Activated naive CD4-positive, alpha-beta T cell treated with anti-CD3 and anti-CD28 coated beads for 36 hours (primary cell): ENCODE results near the gene HIF3A. TPM values are rescaled to one million over a fixed set of nuclear protein-coding genes. Genes with fewer than 3 reads are reported as not detected.
"Not testable (repeated sequence)": the region's sequence is repeated elsewhere in the genome, so short reads cannot be mapped to it uniquely, and the experiment has no call there.

Experiments used
- CTCF ChIA-PET: fragments of 350-600 bp; sonication (Branson Sonifier 250); formaldehyde crosslinking; loops from one replicate; lab custom pipeline; 2021; ENCODE audit warnings: antibody characterized with exemption; lab: Charles Lee
- DNase-seq: peaks from one replicate; pipeline ENCODE4 v3.0.0-alpha.2; 2020
- H3K27ac Mint-ChIP-seq: one replicate; pipeline ENCODE4 v1.8.0; 2021; ENCODE audit warnings: mild to moderate bottlenecking, mixed read lengths
- H3K27me3 Mint-ChIP-seq: one replicate; pipeline ENCODE4 v1.8.0; 2021; ENCODE audit warnings: low read depth, mixed read lengths
- H3K36me3 Mint-ChIP-seq: one replicate; pipeline ENCODE4 v1.8.0; 2021; ENCODE audit warnings: low read depth, mixed read lengths
- H3K4me1 Mint-ChIP-seq: one replicate; pipeline ENCODE4 v1.8.0; 2021; ENCODE audit warnings: low read depth, mixed read lengths
- H3K4me3 Mint-ChIP-seq: one replicate; pipeline ENCODE4 v1.8.0; 2021; ENCODE audit warnings: mild to moderate bottlenecking, moderate library complexity, mixed read lengths
- H3K9me3 Mint-ChIP-seq: one replicate; pipeline ENCODE4 v1.8.0; 2021; ENCODE audit warnings: mixed read lengths
- intact Hi-C: fragments of 100-400 bp; cut with micrococcal nuclease; formaldehyde crosslinking; loops from one replicate; pipeline ENCODE4 v1.15.1; 2023
- total RNA-seq, 2 experiments: library from RNA; stranded (reverse); gene quantifications; one replicate each; pipeline ENCODE4 v1.2.3, GENCODE V29; 2021

Gene HIF3A
- total RNA-seq = not detected

DNA sequence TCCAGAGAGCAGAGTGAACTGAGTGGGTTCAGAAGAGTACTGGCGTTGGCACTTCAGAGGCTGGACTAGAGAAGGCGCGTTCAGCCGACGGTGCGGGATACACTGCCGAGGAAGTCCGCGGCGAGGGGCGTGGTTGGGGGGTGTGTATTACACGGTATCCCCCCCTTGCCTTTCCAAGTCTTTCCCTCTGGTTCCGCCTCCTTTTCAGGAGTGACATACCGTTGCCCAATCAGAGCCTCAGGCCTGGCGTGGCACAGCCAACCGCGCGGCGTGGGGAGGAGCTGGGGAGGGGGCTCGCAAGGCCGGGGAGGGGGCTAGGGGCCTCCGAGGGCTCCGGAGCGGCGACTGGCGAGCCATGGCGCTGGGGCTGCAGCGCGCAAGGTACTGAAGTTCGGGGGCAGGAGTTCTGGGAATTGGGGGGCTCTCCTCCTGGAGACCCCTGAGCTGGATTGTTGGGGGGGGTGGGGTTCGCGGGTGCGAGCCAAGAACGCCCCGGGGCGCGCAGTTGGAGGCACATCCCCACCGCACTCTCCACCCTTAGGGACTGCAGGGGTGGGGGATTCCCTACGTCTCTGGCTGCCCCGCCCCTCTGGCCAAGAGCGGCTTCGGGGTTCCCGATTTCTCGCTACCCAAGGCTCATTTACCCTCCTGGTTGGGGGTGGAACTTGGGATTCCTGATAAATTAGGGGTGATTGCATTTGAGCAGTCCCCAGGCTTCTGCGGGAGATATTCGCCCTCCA, at the start of gene HIF3A:
Gene HIF3A (plus strand): TSS at position 321 of the 740 bp plus-strand sequence. CDS start 35 bp downstream, at position 356.
- H3K4me3 Mint-ChIP-seq = no peak within 1 kb of the TSS
- H3K36me3 Mint-ChIP-seq = no peaks in the 10 kb centered on the region
- H3K27ac Mint-ChIP-seq = no peak within 1 kb of the TSS
- DNase-seq = no peak
- H3K9me3 Mint-ChIP-seq = no peaks in the 10 kb centered on the region
- CTCF ChIA-PET = no interaction called here
- peaks cover 5% of the 10 kb centered on the region for H3K4me1 Mint-ChIP-seq
- peaks cover 27% of the 10 kb centered on the region for H3K27me3 Mint-ChIP-seq
- intact Hi-C loops = no loop called here

DNA sequence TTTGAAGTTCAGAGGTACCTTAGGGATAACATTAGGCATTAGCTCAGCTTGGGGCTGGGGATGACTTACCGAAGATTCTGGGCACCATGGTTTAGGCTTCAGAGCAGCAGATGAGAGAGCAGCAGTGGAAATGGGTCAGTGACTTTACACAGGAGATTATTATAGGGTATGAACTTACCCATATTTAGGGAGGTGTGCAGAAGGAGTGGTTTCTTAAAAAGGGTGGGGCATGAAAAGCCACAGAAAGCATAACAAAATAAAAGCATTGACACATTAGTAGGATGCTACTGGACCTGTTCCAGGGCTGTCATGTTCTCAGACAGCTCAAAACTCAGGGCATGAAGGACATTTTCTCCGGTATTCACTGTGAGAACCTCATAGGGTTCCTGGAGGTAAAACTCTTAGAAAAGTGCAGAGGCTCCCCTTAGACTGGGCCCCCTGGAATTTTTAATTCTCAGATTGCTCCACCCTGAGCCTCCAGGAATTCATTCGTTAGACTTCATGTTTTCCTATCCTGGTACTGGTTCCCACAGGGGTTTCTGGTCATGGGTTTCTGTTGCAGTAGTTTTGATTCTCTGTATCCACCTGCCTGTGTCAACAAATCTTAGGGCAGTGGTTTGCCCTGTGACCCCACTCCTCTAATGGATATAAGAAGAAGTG, 46.6 kb upstream of the HIF3A start:
- peaks cover 22% of the 10 kb centered on the region for H3K27me3 Mint-ChIP-seq

GRCh38 chr19:46251416-46251815, 45.4 kb upstream of the HIF3A start:
- DNase-seq = no peak
- no peak overlapping the region for H3K4me3 Mint-ChIP-seq
- intact Hi-C loops = no loop called here
- no peaks in the 10 kb centered on the region for H3K9me3 Mint-ChIP-seq
- no peaks in the 10 kb centered on the region for H3K4me1 Mint-ChIP-seq
- no peak overlapping the region for H3K27ac Mint-ChIP-seq
- no peaks in the 10 kb centered on the region for H3K36me3 Mint-ChIP-seq
- CTCF ChIA-PET = no interaction called here
- peaks cover 19% of the 10 kb centered on the region for H3K27me3 Mint-ChIP-seq

More for the DNA sequence above, 46.6 kb upstream of the HIF3A start:
- no peak for DNase-seq
- Mint-ChIP-seq H3K9me3 (no peaks in the 10 kb centered on the region), H3K27ac (no peak overlapping the region), H3K36me3 (no peaks in the 10 kb centered on the region), H3K4me1 (no peaks in the 10 kb centered on the region), H3K4me3 (no peak overlapping the region)
- CTCF ChIA-PET = interaction anchor here (0.6 to 1.2 kb wide), 3 partner anchors 30 to 1605 kb away, joined by 3 read pairs; no protein-coding TSS in a partner anchor
- intact Hi-C loops = no loop called here

DNA sequence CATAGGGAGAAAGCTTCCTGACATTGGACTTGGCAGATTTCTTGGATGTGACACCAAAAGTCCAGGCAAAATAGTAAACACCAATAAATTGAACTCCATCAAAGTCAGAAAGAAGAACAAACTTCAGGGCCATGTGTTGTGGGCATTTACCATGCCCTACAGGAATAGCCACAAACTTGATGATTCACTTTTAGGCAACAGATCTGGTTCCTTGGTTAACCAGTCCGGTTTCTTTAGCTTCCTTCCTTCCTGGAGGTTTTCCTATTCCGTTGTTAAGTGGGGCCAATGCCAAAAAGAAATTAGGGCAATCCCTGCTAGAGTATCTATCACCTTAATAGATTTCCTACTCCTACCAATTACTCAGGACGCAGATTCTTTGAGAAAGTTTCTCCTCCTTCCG, 42.1 kb upstream of the HIF3A start:
- DNase-seq = no peak
- no peaks in the 10 kb centered on the region for H3K9me3 Mint-ChIP-seq
- CTCF ChIA-PET = interaction anchor here (0.7 to 1.9 kb wide), 3 partner anchors 10 to 226 kb away, joined by 3 to 5 read pairs (median 3); no protein-coding TSS in a partner anchor
- H3K27ac Mint-ChIP-seq = no peak overlapping the region
- H3K4me3 Mint-ChIP-seq = no peak overlapping the region
- intact Hi-C loops = no loop called here
- H3K4me1 Mint-ChIP-seq = no peaks in the 10 kb centered on the region
- H3K27me3 Mint-ChIP-seq = peaks cover 15% of the 10 kb centered on the region
- no peaks in the 10 kb centered on the region for H3K36me3 Mint-ChIP-seq

DNA sequence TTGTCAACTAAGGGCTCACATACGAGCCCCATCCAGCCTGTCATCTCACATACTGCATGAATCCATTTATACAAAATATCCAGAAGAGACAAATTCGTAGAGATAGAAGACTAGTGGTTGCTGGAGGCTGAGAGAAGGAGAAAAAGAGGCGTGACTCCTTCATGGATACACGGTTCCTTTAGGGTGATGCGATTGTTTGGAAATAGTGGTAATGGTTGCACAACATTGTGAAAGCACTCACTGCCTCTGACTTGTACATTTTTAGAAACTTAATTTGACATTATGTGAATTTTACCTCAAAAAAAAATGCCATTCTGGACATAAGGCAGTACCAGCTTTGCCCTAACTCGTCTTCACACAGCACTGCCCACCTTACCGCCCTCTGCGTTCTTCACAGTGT, 40.0 kb upstream of the HIF3A start:
- no peak overlapping the region for H3K27ac Mint-ChIP-seq
- no peaks in the 10 kb centered on the region for H3K4me1 Mint-ChIP-seq
- DNase-seq = no peak
- intact Hi-C loops = no loop called here
- no peaks in the 10 kb centered on the region for H3K36me3 Mint-ChIP-seq
- H3K9me3 Mint-ChIP-seq = no peaks in the 10 kb centered on the region
- H3K27me3 Mint-ChIP-seq = peaks cover 21% of the 10 kb centered on the region
- CTCF ChIA-PET = no interaction called here
- H3K4me3 Mint-ChIP-seq = no peak overlapping the region

GRCh38 chr19:46261501-46261900, 35.3 kb upstream of the HIF3A start:
- H3K36me3 Mint-ChIP-seq, DNase-seq, H3K27ac Mint-ChIP-seq, H3K4me3 Mint-ChIP-seq, CTCF ChIA-PET, H3K9me3 Mint-ChIP-seq: not testable (repeated sequence)
- Mint-ChIP-seq H3K27me3 (peaks cover 24% of the 10 kb centered on the region), H3K4me1 (peaks cover 14% of the 10 kb centered on the region)
- intact Hi-C loops = loop anchor here (10.0 kb wide), 1 partner anchor 447 kb away; the partner anchor contains the start of gene RSPH6A

- not testable (repeated sequence) for H3K9me3 Mint-ChIP-seq, H3K4me3 Mint-ChIP-seq, H3K36me3 Mint-ChIP-seq
- Mint-ChIP-seq H3K4me1 (peaks cover 14% of the 10 kb centered on the region), H3K27me3 (peaks cover 22% of the 10 kb centered on the region), H3K27ac (peak overlapping the region; percentile 1)
- intact Hi-C loops = loop anchor here (1.0 to 10.0 kb wide), 5 partner anchors 77 to 448 kb away; partner anchors contain the start of genes MYPOP and RSPH6A
- CTCF ChIA-PET = interaction anchor here (0.7 to 3.4 kb wide), 2 partner anchors 164 to 185 kb away, joined by 3 to 33 read pairs; no protein-coding TSS in a partner anchor
- DNase-seq = peak; percentile 85
These were observed 34.1 kb upstream of the HIF3A start for GRCh38 chr19:46262684-46263296.

DNA sequence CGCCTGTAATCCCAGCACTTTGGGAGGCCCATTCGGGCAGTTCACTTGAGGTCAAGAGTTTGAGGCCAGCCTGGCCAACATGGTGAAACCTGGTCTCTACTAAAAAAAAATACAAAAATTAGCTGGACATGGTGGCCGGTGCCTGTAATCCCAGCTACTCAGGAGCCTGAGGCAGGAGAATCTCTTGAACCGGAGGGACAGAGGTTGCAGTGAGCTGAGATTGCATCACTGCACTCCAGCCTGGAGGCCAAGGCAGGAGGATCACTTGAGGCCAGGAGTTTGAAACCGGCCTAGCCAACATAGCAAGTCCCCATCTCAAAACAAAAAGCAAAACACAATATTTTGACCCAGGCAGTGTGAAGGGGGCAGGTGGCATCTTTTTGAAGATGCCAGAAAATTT, 32.0 kb upstream of the HIF3A start:
- CTCF ChIA-PET = interaction anchor here (0.5 to 3.8 kb wide), 18 partner anchors 10 to 247 kb away, joined by 3 to 43 read pairs (median 5); no protein-coding TSS in a partner anchor
- not testable (repeated sequence) for H3K4me3 Mint-ChIP-seq, DNase-seq, H3K36me3 Mint-ChIP-seq, H3K27ac Mint-ChIP-seq, H3K9me3 Mint-ChIP-seq
- H3K27me3 Mint-ChIP-seq = peaks cover 26% of the 10 kb centered on the region
- peaks cover 14% of the 10 kb centered on the region for H3K4me1 Mint-ChIP-seq
- intact Hi-C loops = loop anchor here (1.0 to 10.0 kb wide), 4 partner anchors 76 to 450 kb away; partner anchors contain the start of gene RSPH6A

DNA sequence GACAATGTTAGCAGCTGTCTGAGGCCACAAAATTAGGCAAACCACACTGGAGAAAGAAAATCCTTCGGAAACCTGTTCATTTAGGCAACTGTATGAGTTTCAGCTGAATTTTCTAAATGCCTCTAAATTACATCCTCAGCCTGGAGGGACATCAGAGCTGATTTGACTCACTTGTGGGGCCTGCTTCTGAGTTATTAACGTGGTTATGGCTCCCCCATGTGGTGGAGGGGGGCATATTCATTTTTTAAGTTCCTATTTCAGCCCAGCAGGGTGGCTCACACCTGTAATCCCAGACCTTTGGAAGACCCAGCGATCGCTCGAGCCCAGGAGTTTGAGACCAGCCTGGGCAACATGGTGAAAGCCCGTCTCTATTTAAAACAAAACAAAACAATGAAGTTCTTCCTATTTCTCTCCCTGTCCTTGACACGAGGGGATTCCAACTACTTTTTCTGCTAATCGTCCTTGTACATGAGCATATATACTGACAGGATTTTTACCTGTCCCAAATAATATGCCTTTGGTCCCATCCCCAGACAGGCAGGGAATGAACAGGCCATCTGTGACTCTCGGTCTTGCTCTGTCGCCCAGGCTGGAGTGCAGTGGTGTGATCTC, 31.5 kb upstream of the HIF3A start:
- Mint-ChIP-seq H3K9me3 (no peaks in the 10 kb centered on the region), H3K4me3 (no peak overlapping the region), H3K27me3 (peaks cover 27% of the 10 kb centered on the region), H3K4me1 (peaks cover 14% of the 10 kb centered on the region), H3K36me3 (no peaks in the 10 kb centered on the region), H3K27ac (no peak overlapping the region)
- CTCF ChIA-PET = interaction anchor here (0.5 to 3.8 kb wide), 19 partner anchors 11 to 1248 kb away, joined by 3 to 43 read pairs (median 5); no protein-coding TSS in a partner anchor
- intact Hi-C loops = loop anchor here (1.0 to 10.0 kb wide), 4 partner anchors 76 to 451 kb away; partner anchors contain the start of gene RSPH6A
- peak; percentile 86 for DNase-seq

- Mint-ChIP-seq H3K27ac (no peak overlapping the region), H3K36me3 (no peaks in the 10 kb centered on the region), H3K9me3 (no peaks in the 10 kb centered on the region), H3K4me1 (peaks cover 8% of the 10 kb centered on the region), H3K27me3 (peaks cover 36% of the 10 kb centered on the region), H3K4me3 (no peak overlapping the region)
- intact Hi-C loops = loop anchor here (10.0 kb wide), 1 partner anchor 454 kb away; the partner anchor contains the start of gene RSPH6A
- no peak for DNase-seq
- CTCF ChIA-PET = interaction anchor here (0.7 to 3.0 kb wide), 4 partner anchors 11 to 191 kb away, joined by 5 to 13 read pairs (median 9); no protein-coding TSS in a partner anchor
These were observed 27.7 kb upstream of the HIF3A start for GRCh38 chr19:46269101-46269500.

DNA sequence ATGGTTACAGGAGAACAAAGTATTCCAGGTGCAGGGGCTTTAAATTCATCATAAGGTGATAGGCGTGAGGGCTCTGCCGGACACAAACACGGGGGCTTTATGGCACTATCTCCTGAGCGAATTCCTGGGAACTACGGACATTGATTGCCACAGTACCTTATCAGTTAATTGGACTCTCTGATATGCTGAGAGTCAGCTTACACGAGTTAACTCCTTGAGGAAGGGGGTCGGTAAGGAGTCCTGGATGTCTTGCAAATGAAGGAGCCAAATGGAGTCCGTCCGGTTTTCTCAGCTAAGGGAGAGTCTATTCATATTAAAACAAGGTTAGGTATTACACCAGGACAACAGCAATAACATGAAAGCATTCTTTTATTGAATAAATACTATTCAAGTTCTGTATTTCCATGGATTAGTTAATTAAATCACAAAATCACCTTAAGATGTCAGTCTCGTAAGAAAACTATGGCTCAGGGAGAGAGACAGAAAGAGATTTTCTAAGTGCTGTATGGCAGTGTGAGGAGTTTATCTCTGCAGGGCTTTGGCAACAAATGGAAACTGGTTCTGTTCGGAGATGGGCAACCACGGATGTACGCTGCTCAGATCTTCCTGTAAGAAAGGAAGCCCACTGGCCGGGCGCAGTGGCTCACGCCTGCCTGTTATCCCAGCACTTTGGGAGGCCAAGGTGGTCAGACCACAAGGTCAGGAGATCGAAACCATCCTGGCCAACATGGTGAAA, 26.2 kb upstream of the HIF3A start:
- no peaks in the 10 kb centered on the region for H3K36me3 Mint-ChIP-seq
- H3K9me3 Mint-ChIP-seq = no peaks in the 10 kb centered on the region
- peaks cover 8% of the 10 kb centered on the region for H3K4me1 Mint-ChIP-seq
- intact Hi-C loops = no loop called here
- DNase-seq = no peak
- no peak overlapping the region for H3K27ac Mint-ChIP-seq
- H3K27me3 Mint-ChIP-seq = peaks cover 36% of the 10 kb centered on the region
- H3K4me3 Mint-ChIP-seq = no peak overlapping the region
- CTCF ChIA-PET = interaction anchor here (1.8 kb wide), 1 partner anchor 10 kb away, joined by 6 read pairs; no protein-coding TSS in a partner anchor
